ENCODE measurements around the gene MCHR1. TPM values are rescaled to one million over a fixed set of nuclear protein-coding genes. Genes with fewer than 3 reads are reported as not detected.

Gene MCHR1
- total RNA-seq, 2 donors from 2014 or later: not detected

DNA sequence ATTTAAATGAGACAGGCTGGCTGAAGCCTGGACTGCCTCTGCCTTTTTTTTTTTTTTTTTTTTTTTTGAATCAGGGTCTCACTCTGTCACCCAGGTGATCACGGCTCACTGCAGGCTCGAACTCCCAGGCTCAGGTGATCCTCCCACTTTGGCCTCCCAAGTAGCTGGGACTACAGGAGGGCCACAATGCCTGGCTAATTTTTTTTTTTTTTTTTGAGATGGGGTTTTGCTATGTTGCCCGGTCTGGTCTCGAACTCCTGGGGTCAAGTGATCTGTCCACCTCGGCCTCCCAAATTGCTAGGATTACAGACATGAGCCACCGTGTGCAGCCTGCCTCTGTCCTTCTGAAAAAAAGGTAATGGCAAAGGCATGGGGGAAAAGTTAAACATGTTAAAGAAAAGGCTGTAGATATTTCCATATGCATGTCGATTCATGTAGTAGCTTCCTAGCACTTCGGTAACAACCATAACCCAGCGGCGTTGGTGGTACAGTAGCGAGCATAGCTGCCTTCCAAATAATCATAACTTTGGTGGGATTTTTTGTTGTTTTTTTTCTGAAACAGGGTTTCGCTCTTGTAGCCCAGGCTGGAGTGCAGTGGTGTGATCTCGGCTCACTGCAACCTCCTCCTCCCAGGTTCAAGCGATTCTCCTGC is 48.8 kb downstream of the MCHR1 start:
- peak overlapping the region; percentile 77 for H3K27ac Mint-ChIP-seq

DNA sequence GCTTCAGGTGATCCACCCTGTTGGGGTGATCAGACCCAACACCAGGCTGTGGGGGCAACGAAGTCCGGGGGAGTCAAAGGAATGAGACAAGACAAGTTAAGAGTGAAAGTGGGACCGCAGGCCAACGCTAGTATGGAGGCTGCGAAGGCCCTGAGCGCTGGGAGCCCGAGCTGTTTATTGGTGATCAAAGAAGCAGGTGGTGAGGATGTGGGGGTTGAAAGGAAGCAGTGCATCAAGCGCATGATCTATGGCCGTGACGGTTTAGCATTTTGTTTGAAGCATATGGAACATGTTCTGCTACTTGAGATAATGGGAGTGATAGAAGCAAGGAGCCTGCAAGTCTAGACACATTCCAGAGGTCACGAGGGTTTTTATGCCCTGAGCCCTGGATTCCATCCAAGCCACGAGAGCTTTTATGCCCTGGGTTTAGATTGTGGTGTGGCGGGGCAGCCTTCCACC is 49.5 kb downstream of the MCHR1 start:
- Mint-ChIP-seq H3K4me3 (peak overlapping the region; percentile 56 to 62), H3K36me3 (ENCODE audit: insufficient read depth in 2 of 2) (peaks cover 2% of the 10 kb centered on the region in 2 donors), H3K9me3 (no peaks in the 10 kb centered on the region), H3K4me1 (ENCODE audit: low read depth) (peaks cover 47% of the 10 kb centered on the region), H3K27me3 (ENCODE audit: low read depth) (no peaks in the 10 kb centered on the region), H3K27ac (peak overlapping the region; percentile 77)
- DNase-seq (peak; percentile 61 to 68), ATAC-seq (replicated peaks in 1 of 2) (peak; percentile 54 to 62)

More for the DNA sequence above, 48.8 kb downstream of the MCHR1 start:
- DNase-seq (no peak), ATAC-seq (replicated peaks in 1 of 2) (no peak)
- no peaks in the 10 kb centered on the region for H3K9me3 Mint-ChIP-seq
- H3K27me3 Mint-ChIP-seq (ENCODE audit: low read depth): no peaks in the 10 kb centered on the region
- peak overlapping the region; percentile 62 to 78 for H3K4me3 Mint-ChIP-seq
- H3K4me1 Mint-ChIP-seq (ENCODE audit: low read depth): peaks cover 53% of the 10 kb centered on the region
- H3K36me3 Mint-ChIP-seq (ENCODE audit: insufficient read depth in 2 of 2): peaks cover 2% of the 10 kb centered on the region in 2 donors

DNA sequence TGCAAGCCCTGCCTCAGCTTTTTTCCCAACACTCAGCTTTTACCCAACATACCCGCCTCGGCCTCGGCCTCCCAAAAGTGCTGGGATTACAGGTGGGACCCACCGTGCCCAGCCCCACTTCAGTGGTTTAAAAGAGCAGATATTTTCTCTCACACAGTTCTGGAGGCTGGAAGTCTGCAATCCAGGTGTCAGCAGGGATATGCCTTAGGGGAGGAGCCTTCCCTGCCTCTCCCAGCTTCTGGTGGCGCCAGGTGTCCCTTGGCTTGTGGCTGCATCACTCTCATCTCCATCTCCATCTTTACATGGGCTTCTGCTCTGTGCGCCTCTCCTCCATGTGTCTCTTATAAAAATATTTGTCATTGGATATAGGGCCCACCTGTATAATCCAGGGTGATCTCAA is 50.0 kb downstream of the MCHR1 start:
- Mint-ChIP-seq H3K27ac (no peak overlapping the region), H3K9me3 (no peaks in the 10 kb centered on the region), H3K4me3 (no peak overlapping the region), H3K27me3 (ENCODE audit: low read depth) (no peaks in the 10 kb centered on the region), H3K4me1 (ENCODE audit: low read depth) (peaks cover 47% of the 10 kb centered on the region), H3K36me3 (ENCODE audit: insufficient read depth in 2 of 2) (peaks cover 2% of the 10 kb centered on the region in 2 donors)
- ATAC-seq (replicated peaks in 1 of 2): no peak
- DNase-seq: no peak

Other genes starting within 250 kb of the MCHR1 start
- 10 to 100 TPM; 44.7 to 51.7 TPM for gene MRTFA, start 42.8 kb upstream of the MCHR1 start, total RNA-seq
- gene SLC25A17, start 139.9 kb downstream of the MCHR1 start, total RNA-seq: 10 to 100 TPM; 18.8 to 20.0 TPM
- 100 to 1,000 TPM; 194 to 217 TPM for gene ST13, start 177.2 kb downstream of the MCHR1 start, total RNA-seq
- 10 to 100 TPM; 19.5 to 22.5 TPM for gene XPNPEP3, start 177.7 kb downstream of the MCHR1 start, total RNA-seq
- gene DNAJB7, start 182.6 kb downstream of the MCHR1 start, total RNA-seq: not detected

Data from activated T-cell treated with anti-CD3 and anti-CD28 coated beads, Interleukin-2, amount 50 U/mL, for 72 hours (primary cell).